ENCODE results near the gene RADX.

GRCh38 chrX:106707771-106708454 is 96.1 kb downstream of the RADX start:
- no peak for TF ChIP-seq CTCF (conservative IDR thresholded peaks at IDR 0.05)
- TF ChIP-seq ZFX (IDR thresholded peaks at IDR 0.05): no peak

Measured in C4-2B (cell line).